Thoracic aorta (tissue), 2 donors: ENCODE results near the gene NR4A2. TPM values are rescaled to one million over a fixed set of nuclear protein-coding genes. Genes with fewer than 3 reads are reported as not detected.
"Not testable (repeated sequence)": the region's sequence is repeated elsewhere in the genome, so short reads cannot be mapped to it uniquely, and the experiment has no call there.

Source experiments
- ATAC-seq: fragments of 150-250 bp; one replicate; pipeline ENCODE4 v1.8.0; 2017; ENCODE audit warnings: low read depth; ENCODE audit not compliant: insufficient number of reproducible peaks, low FRiP score
- DNase-seq: peaks from one replicate; pipeline ENCODE4 v3.0.0-alpha.2; 2020; ENCODE audit warnings: low spot score
- H3K27ac ChIP-seq, 2 donors: fragments of 200-600 bp; sonication (generic); 1 replicate in 1 of 2; 2 replicates in 1 of 2; pipeline ENCODE4 v1.5.1; 2016; ENCODE audit warnings: mild to moderate bottlenecking in 2 of 2, moderate library complexity in 2 of 2
- H3K27me3 ChIP-seq: fragments of 200-600 bp; sonication (generic); replicated peaks from 2 replicates; pipeline ENCODE4 v1.6.0; 2016; ENCODE audit warnings: mild to moderate bottlenecking; ENCODE audit not compliant: insufficient read depth
- H3K36me3 ChIP-seq: fragments of 200-600 bp; sonication (generic); one replicate; pipeline ENCODE4 v1.5.1; 2016
- H3K4me1 ChIP-seq, 2 donors: fragments of 200-600 bp; sonication (generic); 1 replicate in 1 of 2; 2 replicates in 1 of 2; pipeline versions ENCODE4 v1.5.1 to v1.6.0; 2016; ENCODE audit warnings: low read depth in 2 of 2, mild to moderate bottlenecking in 1 of 2; ENCODE audit not compliant: control insufficient read depth in 1 of 2
- H3K4me3 ChIP-seq: fragments of 200-600 bp; sonication (generic); 2 replicates; pipeline ENCODE4 v1.5.1; 2016; ENCODE audit warnings: mild to moderate bottlenecking
- H3K9me3 ChIP-seq: fragments of 200-600 bp; sonication (generic); 2 replicates; pipeline ENCODE4 v1.5.1; 2016
- total RNA-seq, 2 donors: library from RNA; depleted of rRNA; stranded (reverse); fragments of >200 nt; gene quantifications; one replicate each; pipeline versions ENCODE4 v1.1.0 to v1.2.3, GENCODE V29; 2016
- TF ChIP-seq, protein P1 (sequence below): fragments of 200-600 bp; sonication (generic); IDR thresholded peaks from one replicate; pipeline ENCODE4 v1.5.1; 2019; ENCODE audit warnings: antibody characterized with exemption

The NR4A2 gene
- total RNA-seq, 2 donors from 2014 or later: 4.4 to 11.5 TPM

DNA sequence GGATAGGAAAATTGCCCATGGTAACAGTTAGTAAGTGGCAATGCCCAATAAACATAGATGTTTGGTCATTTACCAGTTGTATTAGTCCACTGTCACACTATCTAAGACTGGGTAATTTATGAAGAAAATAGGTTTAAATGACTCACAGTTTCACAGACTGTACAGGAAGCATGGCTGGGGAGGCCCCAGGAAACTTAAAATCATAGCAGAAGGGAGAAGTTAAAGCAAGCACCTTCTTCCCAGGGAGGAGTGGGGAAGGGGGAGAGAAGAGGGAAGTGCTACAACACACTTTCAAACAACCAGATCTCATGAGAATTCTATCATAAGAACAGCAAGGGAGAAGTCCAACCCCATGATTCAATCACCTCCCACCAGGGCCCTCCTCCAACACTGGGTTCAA, 23.4 kb downstream of the NR4A2 start:
- Histone ChIP-seq H3K36me3 (no peaks in the 10 kb centered on the region), H3K27ac (no peak overlapping the region), H3K27me3 (no peaks in the 10 kb centered on the region), H3K9me3 (no peaks in the 10 kb centered on the region), H3K4me1 (no peaks in the 10 kb centered on the region), H3K4me3 (no peak overlapping the region)
- DNase-seq (no peak), ATAC-seq (no peak)
- TF ChIP-seq, protein P1, sequence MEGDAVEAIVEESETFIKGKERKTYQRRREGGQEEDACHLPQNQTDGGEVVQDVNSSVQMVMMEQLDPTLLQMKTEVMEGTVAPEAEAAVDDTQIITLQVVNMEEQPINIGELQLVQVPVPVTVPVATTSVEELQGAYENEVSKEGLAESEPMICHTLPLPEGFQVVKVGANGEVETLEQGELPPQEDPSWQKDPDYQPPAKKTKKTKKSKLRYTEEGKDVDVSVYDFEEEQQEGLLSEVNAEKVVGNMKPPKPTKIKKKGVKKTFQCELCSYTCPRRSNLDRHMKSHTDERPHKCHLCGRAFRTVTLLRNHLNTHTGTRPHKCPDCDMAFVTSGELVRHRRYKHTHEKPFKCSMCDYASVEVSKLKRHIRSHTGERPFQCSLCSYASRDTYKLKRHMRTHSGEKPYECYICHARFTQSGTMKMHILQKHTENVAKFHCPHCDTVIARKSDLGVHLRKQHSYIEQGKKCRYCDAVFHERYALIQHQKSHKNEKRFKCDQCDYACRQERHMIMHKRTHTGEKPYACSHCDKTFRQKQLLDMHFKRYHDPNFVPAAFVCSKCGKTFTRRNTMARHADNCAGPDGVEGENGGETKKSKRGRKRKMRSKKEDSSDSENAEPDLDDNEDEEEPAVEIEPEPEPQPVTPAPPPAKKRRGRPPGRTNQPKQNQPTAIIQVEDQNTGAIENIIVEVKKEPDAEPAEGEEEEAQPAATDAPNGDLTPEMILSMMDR: no peak

DNA sequence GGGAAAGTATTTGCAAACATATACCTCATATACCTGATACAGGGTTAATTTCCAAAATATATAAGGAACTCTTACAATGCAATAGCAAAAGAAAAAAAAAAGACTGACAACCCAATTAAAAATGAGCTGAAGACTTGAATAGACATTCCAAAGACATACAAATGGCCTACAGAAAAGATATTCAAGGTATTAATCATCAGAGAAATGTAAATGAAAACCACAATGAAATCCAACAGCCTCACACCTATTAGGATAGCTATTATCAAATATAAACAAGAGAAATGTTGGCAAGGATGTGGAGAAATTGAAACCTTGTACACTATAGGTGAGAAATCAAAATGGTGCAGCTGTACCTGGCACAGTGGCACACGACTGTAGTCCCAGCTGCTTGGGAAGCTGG, 25.7 kb downstream of the NR4A2 start:
- no peak for ATAC-seq
- Histone ChIP-seq H3K9me3 (no peaks in the 10 kb centered on the region), H3K27me3 (no peaks in the 10 kb centered on the region), H3K36me3 (no peaks in the 10 kb centered on the region), H3K4me1 (no peaks in the 10 kb centered on the region), H3K27ac (no peak overlapping the region), H3K4me3 (no peak overlapping the region)
- TF ChIP-seq, protein P1: no peak
- DNase-seq: no peak

DNA sequence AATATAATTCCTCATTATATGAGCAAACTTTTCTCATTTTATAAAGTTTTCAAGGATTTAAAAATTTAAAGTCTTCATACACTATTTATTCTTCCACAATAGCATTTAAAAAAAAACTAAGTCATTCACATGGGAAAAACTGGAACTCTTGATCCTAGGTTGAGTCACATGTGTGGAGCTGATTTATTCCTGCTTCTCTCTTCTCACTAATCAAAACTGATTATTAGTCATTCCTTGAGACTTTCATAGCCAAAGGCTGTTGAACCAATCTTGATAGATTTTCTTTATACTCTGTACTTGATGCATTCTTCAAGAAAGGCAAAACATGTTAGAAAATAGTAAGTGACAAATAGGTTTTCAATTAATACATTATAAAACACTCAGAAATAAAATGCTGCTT, 27.4 kb downstream of the NR4A2 start:
- TF ChIP-seq, protein P1: no peak
- no peak for ATAC-seq
- no peak for DNase-seq

DNA sequence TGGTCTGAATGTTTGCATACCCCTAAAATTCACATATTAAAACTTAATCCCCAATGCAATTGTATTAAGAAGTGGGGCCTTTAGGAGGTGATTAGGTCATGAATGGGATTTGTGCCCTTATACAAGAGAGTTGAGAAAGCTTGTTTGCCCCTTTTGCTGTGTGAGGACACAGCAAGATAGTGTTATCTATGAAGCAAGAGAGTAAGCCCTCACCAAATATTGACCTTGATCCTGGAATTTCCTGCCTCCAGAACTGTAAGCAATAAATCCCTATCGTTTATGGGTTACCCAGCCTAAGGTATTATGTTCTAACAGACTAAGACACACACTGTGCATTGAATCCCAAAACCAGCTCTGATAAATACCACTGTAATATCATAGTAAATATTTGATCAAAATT, 32.2 kb downstream of the NR4A2 start:
- H3K27ac ChIP-seq: no peak overlapping the region

More for the DNA sequence above, 27.4 kb downstream of the NR4A2 start:
- Histone ChIP-seq H3K27ac (no peak overlapping the region), H3K4me1 (no peaks in the 10 kb centered on the region), H3K27me3 (no peaks in the 10 kb centered on the region), H3K9me3 (no peaks in the 10 kb centered on the region), H3K4me3 (no peak overlapping the region), H3K36me3 (no peaks in the 10 kb centered on the region)

DNA sequence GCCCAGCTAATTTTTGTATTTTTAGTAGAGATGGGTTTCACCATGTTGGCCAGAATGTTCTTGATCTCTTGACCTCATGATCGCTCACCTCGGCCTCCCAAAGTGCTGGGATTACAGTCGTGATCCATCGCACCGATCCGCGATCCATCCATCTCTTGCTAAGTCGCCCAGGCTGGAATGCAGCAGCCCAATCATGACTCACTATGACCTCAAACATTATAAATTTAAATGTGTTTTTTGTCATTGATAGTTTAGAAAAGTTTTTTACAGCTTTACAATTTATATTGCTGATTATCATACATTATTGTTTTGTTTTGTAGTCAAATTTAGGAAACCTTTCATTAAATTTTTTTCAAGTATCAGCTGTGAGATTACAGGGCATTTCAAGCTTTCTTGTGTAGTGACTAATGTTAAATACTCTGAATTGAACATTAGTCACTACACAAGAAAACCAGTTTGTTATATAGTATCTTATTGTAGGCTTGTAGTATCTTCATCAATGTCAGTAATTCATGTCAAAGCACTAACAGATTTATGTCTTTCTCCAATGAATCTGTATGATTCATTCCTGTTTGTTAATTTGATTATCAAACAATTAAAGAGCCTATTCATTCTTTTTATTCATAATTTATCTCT, 37.5 kb downstream of the NR4A2 start:
- no peak for DNase-seq
- ATAC-seq: no peak
- Histone ChIP-seq H3K4me3 (no peak overlapping the region), H3K9me3 (peaks cover 3% of the 10 kb centered on the region), H3K27ac (no peak overlapping the region), H3K27me3 (no peaks in the 10 kb centered on the region), H3K4me1 (no peaks in the 10 kb centered on the region), H3K36me3 (no peaks in the 10 kb centered on the region)
- TF ChIP-seq, protein P1: no peak

More for the DNA sequence above, 32.2 kb downstream of the NR4A2 start:
- peaks cover 3% of the 10 kb centered on the region for H3K9me3 ChIP-seq
- H3K27me3 ChIP-seq: no peaks in the 10 kb centered on the region
- no peaks in the 10 kb centered on the region for H3K36me3 ChIP-seq
- DNase-seq (no peak), ATAC-seq (no peak)
- H3K4me1 ChIP-seq: no peaks in the 10 kb centered on the region
- TF ChIP-seq, protein P1: no peak
- H3K4me3 ChIP-seq: no peak overlapping the region

DNA sequence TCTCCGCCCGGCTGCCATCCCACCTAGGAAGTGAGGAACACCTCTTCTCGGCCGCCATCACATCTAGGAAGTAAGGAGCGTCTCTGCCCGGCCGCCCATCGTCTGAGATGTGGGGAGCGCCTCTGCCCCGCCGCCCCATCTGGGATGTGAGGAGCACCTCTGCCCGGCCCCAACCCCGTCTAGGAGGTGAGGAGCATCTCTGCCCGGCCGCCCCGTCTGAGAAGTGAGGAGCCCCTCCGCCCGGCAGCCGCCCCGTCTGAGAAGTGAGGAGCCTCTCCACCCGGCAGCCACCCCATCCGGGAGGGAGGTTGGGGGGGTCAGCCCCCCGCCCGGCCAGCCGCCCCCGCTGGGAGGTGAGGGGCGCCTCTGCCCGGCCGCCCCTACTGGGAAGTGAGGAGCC, 39.1 kb downstream of the NR4A2 start:
- not testable (repeated sequence) for H3K27ac ChIP-seq, H3K9me3 ChIP-seq, DNase-seq, H3K4me3 ChIP-seq, H3K36me3 ChIP-seq, H3K4me1 ChIP-seq, ATAC-seq, H3K27me3 ChIP-seq
